Measurements from ENCODE around the gene IQCK. TPM values are rescaled to one million over a fixed set of nuclear protein-coding genes. Genes with fewer than 3 reads are reported as not detected.

The IQCK gene
- polyA plus RNA-seq, 1 experiment, result 4.5 TPM

GRCh38 chr16:19680881-19681340, 37.2 kb upstream of the IQCK start:
- TF ChIP-seq CTCF (IDR thresholded peaks at IDR 0.05; ENCODE audit: insufficient read depth, low read depth, low read length), result peak; percentile 27; the same call in 1 of the 2 replicates
- CTCF ChIA-PET, result interaction anchor here (0.9 to 1.8 kb wide), 4 partner anchors 11 to 206 kb away, joined by 3 to 6 read pairs (median 4); no protein-coding TSS in a partner anchor
- POLR2A ChIA-PET, result no interaction called here
- Histone ChIP-seq H3K27me3 (ENCODE audit: control insufficient read depth, insufficient read depth, low read length) (no peaks in the 10 kb centered on the region), H3K36me3 (ENCODE audit: control insufficient read depth, insufficient read depth, low read length) (peaks cover 9% of the 10 kb centered on the region), H3K4me3 (ENCODE audit: low read depth, low read length) (no peak overlapping the region)
- DNase-seq (ENCODE audit: low read depth), result no peak

- Histone ChIP-seq H3K36me3 (ENCODE audit: control insufficient read depth, insufficient read depth, low read length) (peaks cover 9% of the 10 kb centered on the region), H3K27me3 (ENCODE audit: control insufficient read depth, insufficient read depth, low read length) (no peaks in the 10 kb centered on the region), H3K4me3 (ENCODE audit: low read depth, low read length) (no peak overlapping the region)
- TF ChIP-seq CTCF (IDR thresholded peaks at IDR 0.05; ENCODE audit: insufficient read depth, low read depth, low read length), result no peak
- no peak for DNase-seq (ENCODE audit: low read depth)
- ChIA-PET CTCF (interaction anchor here (1.1 to 1.6 kb wide), 2 partner anchors 11 to 15 kb away, joined by 3 to 5 read pairs; no protein-coding TSS in a partner anchor), POLR2A (no interaction called here)
Measured at GRCh38 chr16:19681637-19682036, 36.4 kb upstream of the IQCK start.

DNA sequence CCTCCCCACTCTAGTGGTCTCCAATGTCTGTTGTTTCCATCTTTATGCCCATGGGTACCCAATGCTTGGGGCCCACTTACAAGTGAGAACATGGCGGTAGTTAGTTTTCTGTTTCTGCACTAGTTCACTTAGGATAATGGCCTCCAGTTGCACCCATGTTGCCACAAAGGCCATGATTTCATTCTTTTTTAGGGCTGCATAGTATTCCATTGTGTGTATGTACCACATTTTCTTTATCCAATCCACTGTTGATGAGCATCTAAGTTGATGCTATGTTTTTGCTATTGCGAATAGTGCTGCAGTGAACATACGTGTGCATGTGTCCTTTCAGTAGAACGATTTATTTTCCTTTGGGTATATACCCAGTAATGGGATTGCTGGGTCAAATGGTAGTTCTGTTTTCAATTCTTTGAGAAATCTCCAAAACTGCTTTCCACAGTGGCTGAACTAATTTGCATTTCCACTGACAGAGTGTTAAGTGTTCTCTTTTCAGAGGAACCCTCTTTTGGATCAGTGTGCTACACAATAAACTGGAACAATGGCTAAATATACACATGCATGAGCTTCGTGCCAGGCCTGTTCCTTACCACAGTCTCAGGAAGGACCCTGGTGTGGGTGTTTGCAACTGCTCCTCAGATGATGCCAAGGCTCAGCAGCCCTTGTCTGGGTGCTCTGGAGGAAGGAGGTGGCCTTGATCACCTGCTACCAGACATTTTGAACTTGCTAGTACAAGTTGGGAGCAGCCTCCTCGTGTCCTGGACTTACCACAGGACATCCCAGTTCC, 34.4 kb upstream of the IQCK start:
- Histone ChIP-seq H3K36me3 (ENCODE audit: control insufficient read depth, insufficient read depth, low read length) (peaks cover 6% of the 10 kb centered on the region), H3K4me3 (ENCODE audit: low read depth, low read length) (no peak overlapping the region), H3K27me3 (ENCODE audit: control insufficient read depth, insufficient read depth, low read length) (no peaks in the 10 kb centered on the region)
- TF ChIP-seq CTCF (IDR thresholded peaks at IDR 0.05; ENCODE audit: insufficient read depth, low read depth, low read length), result no peak
- DNase-seq (ENCODE audit: low read depth), result no peak
- ChIA-PET CTCF (no interaction called here), POLR2A (no interaction called here)

DNA sequence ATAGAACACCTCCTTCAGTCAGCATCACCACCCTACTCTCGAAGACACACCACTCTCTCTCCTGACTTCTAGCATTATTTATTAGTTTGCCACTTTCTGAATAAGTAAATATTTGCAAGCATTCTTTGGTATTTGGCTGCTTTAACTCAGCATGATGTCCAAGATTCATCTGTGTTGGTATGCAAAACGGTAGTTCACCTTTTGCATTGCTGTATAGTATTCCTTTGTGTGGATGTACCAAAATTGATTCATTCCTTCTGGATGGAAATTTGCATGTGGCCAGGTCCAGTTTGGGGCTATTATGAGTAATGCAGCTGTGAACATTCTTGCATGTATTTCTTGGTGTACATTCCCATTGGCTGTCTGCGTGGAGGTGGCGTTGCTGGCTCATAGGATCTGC, 32.9 kb upstream of the IQCK start:
- ChIA-PET CTCF (no interaction called here), POLR2A (no interaction called here)
- H3K4me3 ChIP-seq (ENCODE audit: low read depth, low read length), result no peak overlapping the region
- no peak for TF ChIP-seq CTCF (IDR thresholded peaks at IDR 0.05; ENCODE audit: insufficient read depth, low read depth, low read length)
- peaks cover 6% of the 10 kb centered on the region for H3K36me3 ChIP-seq (ENCODE audit: control insufficient read depth, insufficient read depth, low read length)
- DNase-seq (ENCODE audit: low read depth), result no peak
- H3K27me3 ChIP-seq (ENCODE audit: control insufficient read depth, insufficient read depth, low read length), result no peaks in the 10 kb centered on the region

GRCh38 chr16:19687279-19687678, 30.8 kb upstream of the IQCK start:
- Histone ChIP-seq H3K36me3 (ENCODE audit: control insufficient read depth, insufficient read depth, low read length) (peaks cover 8% of the 10 kb centered on the region), H3K4me3 (ENCODE audit: low read depth, low read length) (no peak overlapping the region), H3K27me3 (ENCODE audit: control insufficient read depth, insufficient read depth, low read length) (no peaks in the 10 kb centered on the region)
- DNase-seq (ENCODE audit: low read depth), result no peak
- CTCF ChIA-PET, result no interaction called here
- no peak for TF ChIP-seq CTCF (IDR thresholded peaks at IDR 0.05; ENCODE audit: insufficient read depth, low read depth, low read length)
- POLR2A ChIA-PET, result no interaction called here

All from BJ (cell line).